ENCODE measurements around the gene TMEM181.
"Not testable (repeated sequence)": the region's sequence is repeated elsewhere in the genome, so short reads cannot be mapped to it uniquely, and the experiment has no call there.

DNA sequence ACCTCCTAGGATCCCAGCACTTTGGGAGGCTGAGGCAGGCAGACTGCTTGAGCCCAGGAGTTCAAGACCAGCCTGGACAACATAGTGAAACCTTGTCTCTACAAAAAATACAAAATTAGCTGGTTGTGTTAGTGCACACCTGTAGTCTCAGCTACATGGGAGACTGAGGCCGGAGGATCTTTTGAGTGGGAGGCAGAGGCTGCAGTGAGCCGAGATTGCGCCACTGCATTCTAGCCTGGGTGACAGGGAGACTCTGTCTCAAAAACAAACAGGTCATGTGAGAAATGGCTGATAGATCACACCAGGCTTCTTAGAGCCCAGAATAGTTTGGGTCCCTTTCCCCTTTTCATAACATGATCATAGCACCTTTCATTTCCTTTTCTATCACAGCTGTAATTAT, 2.8 kb upstream of the TMEM181 start:
- TF ChIP-seq CTCF (IDR thresholded peaks at IDR 0.05); RAD21 (IDR thresholded peaks at IDR 0.05; ENCODE audit: low read length); GABPA (IDR thresholded peaks at IDR 0.05; ENCODE audit: low read depth); IRF3 (IDR thresholded peaks at IDR 0.05; ENCODE audit: low read depth, low read length); TEAD4 (IDR thresholded peaks at IDR 0.05; ENCODE audit: borderline replicate concordance, insufficient read depth); FOXJ3 (CRISPR knock-in tag; IDR thresholded peaks at IDR 0.05); JUND (IDR thresholded peaks at IDR 0.05); EP300 (IDR thresholded peaks at IDR 0.05; ENCODE audit: borderline replicate concordance in 1 of 2, low read depth in 1 of 2, low read length in 1 of 2); MXI1 (IDR thresholded peaks at IDR 0.05; ENCODE audit: low read depth, low read length); FOXM1 (IDR thresholded peaks at IDR 0.05; ENCODE audit: low read depth): not testable (repeated sequence)
